Measurements from ENCODE around the gene LDB2.

The LDB2 gene

DNA sequence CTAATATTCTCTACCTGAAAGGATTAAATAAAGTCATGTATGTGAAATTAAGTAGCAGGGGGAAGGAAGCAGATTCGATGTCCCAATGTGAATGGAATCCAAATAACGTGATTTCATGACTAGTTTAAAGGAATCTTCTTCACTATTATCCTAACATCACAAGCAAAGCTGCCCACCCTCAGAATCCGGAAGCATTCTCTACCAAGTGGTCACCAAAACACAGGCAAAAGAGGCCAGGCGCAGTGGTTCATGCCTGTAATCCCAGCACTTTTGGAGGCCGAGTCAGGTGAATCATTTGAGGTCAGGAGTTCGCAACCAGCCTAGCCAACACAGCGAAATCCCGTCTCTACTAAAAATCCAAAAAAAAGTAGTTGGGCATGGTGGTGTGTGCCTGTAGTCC, 212.9 kb downstream of the LDB2 start:
- DNase-seq (ENCODE audit: low read depth in 3 of 3): no peak

DNA sequence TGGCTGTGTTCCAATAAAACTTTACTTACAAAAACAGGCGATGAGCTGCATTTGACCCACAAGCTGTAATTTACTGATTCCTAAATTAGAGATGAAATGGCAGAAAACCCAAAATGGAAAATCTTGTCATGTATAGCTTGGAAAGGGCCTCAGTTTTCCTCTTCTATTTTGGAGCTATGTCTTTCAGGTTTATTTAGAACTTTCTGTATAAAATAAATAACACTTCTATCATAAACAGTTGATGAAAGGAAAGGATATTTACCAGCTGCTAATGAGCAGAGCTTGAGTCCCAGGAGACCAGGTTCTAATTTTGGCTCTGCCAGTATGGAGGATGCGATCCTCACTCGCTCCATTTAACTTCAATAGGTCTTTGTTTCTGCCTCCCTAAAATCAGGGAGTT, 213.5 kb downstream of the LDB2 start:
- DNase-seq (ENCODE audit: low read depth in 3 of 3): no peak

DNA sequence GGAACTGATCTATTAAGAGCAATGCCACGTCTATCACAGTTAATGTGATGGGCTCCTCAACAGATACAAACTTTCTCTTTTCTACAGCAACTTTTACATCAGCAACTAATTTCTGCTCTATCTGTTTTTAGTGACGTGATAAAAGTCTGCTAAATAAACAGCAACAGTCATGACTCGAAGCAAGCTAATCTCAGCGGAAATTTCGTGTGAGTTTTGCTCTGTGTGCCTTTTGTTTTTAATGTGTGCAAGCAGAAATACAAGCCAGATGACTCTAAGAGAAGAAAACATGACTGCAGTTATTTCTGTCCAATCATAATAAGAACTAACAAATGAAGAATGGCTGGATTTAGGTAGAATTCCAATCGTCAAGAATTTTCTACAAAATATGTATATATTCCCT, 214.3 kb downstream of the LDB2 start:
- no peak for DNase-seq (ENCODE audit: low read depth in 3 of 3)

DNA sequence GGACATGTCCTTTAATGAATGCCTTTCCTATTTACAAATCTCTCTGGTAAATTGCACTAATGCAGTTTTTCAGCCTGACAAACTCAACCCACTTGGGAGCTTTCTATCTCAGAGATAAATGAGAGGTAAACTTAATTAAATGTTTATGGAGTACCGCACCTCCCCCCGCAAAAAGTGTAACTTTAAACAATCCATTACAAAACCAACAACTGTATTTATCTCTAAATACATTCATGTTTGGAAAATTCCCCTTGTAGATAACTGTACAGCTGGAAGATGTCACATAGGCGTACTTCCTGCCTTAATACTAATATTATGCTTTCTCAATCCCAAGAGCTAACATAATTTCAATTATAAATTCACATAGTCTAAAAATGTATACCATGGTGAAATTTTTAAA, 215.5 kb downstream of the LDB2 start:
- DNase-seq (ENCODE audit: low read depth in 3 of 3): no peak

DNA sequence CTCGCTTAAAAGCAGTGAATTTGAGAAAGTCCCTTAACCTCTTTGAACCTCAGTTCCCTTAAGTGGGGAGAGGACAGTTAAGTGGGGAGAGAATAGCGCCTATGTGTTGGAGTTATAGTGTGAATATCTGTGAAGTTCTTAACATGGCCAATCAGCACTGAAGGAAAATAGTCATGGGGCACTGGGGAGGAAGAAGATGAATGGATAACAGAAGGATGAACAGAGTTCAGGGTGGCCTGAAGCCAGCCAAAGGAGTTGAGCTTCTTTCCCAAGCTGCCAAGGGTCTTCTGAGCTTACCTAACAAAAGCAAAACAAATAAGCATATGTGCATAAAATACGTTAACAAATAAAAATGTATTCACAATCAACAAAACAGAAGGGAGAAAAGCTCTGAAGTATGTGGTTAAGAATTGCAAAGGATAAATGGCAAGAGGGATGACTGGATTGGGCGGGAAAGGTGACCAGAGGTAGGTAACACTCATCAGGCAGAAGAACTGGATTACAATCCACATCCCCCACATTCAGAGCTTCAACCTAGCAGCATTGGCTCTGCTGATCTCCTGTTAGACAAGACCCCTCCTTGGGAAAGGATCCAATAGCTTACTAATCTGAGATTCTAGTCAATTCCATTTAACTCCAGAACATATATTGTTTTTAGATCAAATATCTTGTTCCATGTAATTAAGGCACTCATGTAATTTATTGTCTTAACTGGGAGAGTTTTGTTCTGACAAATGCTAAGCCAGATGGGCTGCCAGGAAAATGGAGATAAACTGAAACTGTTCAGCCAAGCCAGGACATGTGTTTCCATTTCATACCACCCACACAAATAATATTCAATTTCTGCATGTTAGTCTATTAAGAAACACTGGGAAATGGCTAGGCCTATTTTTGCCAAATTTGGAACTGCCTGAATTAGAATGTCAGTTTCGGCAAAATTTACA, 221.2 kb downstream of the LDB2 start:
- no peak for DNase-seq (ENCODE audit: low read depth in 3 of 3)

DNA sequence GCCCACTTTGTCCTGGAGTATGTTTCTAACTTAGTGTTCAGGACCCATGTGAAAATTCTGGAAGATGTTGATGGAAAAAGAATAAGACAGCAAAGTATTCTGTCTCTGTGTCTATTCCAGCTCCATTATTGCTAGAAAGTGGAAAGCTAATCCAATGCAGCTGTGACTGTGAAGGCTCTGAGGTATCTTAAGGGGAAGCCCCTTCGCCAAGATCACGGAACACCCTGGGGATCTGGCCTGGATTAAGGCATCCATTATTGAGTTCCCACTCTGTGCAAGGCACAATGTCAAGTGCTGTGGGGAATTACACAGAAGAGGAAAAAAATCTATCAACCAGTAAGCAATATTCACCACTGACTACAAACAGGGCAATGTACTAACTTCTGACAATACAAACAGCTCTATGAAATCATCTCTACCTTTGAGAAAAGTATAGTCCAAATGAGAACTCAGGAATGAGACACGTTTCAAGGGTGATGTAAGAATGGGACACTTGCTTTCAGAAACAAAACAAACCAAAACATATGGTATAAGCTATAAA, 222.1 kb downstream of the LDB2 start:
- no peak for DNase-seq (ENCODE audit: low read depth in 3 of 3)

DNA sequence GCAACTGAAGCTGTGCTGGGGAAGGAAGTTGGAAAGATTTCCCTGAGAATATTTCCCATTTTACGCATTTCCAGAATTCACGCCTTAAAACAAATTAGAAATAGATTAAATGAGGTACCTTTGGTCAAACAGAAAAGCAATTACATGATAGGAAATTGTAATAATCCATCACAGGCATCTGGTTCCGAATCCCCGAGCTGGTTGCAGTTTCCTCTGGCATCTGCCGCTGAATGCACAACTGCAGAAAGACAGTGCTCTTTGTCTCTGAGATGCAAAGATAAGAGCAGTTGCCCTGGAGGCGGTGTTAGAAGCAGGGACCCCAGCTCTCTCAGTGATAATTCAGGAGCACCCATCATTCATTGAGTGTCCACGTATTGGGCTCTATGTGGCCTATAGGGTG, 224.4 kb downstream of the LDB2 start:
- DNase-seq (ENCODE audit: low read depth in 3 of 3): no peak

DNA sequence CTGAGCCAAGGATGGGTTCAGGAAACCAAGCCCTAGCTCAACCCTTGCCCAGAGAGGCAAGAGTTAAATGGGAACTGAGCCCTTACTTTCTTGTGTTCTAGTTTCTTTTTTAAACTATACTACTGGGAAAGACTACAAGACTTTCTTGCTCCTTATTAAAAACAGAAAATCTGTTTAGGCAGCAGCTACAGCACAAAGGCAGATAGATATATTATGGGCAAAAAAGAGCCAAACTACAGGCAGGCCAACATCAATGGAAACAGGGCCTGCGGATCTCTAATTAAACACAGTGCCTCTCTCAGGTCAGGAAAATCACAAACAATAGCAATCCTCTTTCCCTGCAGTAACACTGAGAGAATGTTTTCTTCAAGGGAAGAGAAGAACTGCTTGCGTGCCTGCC, 226.0 kb downstream of the LDB2 start:
- no peak for DNase-seq (ENCODE audit: low read depth in 3 of 3)

DNA sequence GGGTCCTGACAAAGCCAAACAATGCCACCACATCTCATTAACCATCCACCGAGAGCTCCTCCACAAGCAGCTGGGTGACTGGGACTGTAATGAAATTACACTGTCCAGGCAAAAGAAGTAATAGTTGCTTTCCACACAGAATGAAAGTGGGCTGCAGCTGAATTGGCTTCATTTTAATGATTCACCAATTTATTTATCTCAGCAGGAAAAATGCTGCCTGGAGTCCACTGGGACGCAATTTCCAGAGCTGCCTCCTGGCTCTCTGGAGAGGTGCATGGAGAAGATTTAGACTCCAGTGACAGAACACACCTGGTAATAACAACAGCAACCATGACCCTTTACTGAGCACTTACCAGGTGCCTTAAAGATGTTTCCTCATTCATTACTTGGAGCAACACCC, 226.7 kb downstream of the LDB2 start:
- no peak for DNase-seq (ENCODE audit: low read depth in 3 of 3)

DNA sequence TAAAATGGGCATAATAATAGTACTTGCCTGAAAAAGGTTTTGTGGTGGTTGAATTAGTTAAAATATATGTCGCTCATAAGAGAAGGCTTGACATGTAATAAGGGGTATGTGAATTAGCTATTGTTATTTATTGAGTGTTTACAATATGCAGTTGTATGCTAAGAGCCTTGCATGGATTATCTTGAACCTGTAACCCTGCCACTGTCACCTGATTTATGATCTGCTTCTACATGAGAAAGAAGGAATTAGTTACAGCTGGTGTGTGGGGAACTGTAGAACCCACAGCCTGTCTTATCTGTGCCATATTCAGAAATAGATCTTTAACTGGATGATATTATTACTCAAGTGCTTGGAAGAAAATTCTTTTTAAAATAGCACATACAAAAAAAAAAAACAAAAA, 227.7 kb downstream of the LDB2 start:
- DNase-seq (ENCODE audit: low read depth in 3 of 3): no peak

DNA sequence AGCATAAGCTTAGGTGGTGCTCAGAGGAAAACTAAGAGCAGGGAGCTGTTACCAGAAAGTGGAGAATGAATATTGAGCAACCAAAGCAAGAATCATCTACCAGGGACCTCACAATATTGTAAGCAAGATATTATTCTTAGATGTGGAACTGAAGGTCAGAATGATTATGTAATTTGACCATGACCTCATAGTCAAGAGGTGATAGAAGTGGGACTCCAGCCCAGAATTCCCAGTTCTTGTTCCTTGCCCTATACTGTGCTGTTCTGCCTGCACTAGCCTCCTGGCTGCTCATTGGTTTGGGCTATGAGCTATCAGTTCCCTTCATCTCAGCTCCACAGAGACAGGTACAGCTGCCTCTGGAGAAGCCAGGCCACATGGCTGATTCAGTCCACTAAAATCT, 229.4 kb downstream of the LDB2 start:
- DNase-seq (ENCODE audit: low read depth in 3 of 3): no peak

DNA sequence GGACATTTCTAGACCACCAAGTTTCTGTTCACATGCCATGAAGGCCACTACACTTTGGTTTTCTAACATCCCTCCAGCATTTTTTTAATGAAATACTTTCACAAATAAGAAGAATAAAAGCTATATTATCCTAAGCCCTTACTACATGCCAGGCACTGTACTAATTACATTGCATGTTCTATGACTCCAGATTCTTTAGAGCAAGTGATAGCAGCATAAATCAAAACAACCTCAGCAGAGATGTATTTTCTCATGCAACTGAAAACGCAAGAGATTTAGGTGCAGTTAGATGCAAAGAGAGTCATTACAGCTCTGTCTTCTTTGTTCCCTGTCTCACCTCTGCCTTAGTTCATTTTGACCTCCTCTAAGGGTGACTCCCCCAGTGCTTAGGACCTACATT, 230.0 kb downstream of the LDB2 start:
- no peak for DNase-seq (ENCODE audit: low read depth in 3 of 3)

DNA sequence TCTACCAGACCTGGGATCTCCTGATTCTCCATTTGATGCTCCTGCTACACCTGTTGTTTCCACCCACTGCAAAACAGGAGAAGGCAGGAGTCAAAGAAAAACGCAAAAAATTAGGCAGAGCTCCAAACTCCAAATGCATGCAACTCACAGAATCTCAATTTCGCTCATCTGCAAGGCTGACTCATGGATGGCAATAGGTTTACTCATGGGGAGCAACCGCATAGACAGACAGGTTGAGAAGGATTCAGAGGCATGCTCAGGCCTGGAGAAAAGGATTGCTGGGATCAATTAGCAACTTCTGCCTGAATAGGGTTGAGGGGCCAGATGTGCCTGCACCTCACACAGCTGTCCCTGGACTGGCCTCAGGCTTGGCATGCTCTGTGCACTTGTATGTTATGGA, 231.0 kb downstream of the LDB2 start:
- DNase-seq (ENCODE audit: low read depth in 3 of 3): no peak

DNA sequence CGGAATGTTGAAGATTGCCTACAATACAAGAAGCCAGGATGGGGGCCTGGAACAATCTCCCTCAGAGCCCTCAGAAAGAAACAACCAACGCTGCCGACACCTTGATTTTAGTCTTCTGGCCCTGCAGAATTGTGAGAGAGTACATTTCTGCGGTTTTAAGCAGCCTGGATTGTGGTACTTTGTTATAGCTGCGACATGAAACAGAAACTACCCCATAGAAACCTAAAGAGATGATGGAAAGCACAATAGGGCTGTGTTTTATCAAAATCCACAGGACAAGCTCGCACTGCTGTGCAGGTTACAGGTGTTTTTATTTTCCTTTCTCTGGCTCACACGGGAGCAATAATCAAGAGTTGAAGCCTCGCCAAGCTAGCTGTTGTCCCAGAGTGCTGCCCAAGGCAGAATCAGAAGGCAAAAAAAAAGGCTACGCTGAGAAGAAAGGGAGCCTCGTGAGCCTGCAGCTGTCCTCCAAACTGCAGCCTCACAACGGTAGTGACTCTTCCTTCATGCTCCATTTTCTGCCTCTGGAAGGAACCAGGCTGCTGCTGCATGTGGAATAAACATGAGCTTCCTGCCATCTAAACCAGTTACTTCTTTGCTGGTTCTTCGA, 232.4 kb downstream of the LDB2 start:
- DNase-seq (ENCODE audit: low read depth in 3 of 3): no peak

DNA sequence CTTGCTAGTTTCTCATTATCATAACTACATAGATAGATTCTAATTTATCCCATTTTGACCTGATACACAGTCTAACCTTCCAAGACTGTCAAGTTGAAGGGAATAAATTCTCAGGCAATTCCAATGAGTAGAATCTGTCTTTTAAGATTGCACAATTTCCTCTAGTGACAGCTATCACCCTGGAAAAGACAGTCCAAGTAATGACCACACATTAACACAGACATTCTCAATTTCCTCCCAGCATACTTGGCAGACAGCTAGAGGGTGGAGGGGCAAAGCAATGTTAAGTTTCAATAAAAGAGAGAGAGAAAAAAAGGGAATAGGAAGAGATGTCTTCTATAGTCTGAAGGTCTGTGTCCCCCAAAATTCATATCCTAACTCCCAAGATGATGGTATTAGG, 234.7 kb downstream of the LDB2 start:
- no peak for DNase-seq (ENCODE audit: low read depth in 3 of 3)

DNA sequence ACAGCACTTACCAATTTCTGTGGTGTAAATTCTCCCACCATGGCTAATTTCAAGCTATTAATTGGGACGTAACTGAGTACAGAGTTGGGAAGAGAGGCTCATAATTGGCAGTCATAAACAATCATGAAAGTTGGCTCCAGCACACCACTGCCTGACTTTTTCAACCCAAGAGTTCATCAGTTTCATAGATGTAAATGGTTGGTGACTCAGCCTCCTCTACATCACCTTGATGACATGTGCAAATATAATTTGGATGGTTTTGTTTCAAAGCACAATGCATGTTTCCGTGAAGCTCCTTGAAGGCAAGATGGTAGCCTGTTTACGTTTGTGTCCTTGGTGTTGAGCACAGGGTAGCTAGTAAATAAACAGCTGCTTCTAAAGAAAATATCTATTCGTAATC, 235.1 kb downstream of the LDB2 start:
- DNase-seq (ENCODE audit: low read depth in 3 of 3): no peak

DNA sequence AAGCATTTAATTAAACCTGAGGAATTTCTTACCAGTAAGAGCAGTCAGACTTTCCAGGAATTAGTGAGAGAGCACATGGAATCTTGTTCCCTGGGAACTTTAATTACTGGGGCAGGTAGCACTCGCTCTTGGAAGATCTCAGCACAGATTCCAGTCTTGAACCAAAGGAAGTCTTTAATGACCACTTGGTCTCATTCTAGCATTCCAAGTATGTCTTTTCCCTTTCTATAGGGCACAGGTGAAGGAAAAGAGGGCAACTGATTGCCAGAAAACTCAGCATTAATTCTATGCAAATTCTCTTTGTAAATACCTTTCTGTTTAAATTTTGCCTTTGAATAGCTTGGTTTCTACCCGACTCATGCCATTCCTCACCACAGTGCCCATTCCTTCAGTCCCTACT, 236.6 kb downstream of the LDB2 start:
- no peak for DNase-seq (ENCODE audit: low read depth in 3 of 3)

DNA sequence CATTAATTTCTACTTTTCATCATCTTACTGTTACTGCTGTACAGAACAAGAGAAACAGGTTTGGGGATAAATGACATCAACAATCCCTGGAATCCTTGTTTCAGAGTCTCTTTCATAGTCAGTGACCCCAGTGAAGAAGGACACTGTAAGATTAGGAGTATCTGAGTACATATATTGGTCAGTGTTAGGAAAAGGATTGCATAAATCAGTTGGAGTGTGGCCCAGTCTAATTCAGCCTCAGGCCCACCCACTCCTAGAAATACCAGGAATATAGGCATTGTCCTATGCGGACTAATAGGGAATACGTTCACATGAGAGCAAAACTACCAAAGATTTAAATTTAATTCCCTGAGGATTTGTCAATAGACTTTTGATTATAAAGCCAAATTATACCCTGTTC, 237.8 kb downstream of the LDB2 start:
- DNase-seq (ENCODE audit: low read depth in 3 of 3): no peak

DNA sequence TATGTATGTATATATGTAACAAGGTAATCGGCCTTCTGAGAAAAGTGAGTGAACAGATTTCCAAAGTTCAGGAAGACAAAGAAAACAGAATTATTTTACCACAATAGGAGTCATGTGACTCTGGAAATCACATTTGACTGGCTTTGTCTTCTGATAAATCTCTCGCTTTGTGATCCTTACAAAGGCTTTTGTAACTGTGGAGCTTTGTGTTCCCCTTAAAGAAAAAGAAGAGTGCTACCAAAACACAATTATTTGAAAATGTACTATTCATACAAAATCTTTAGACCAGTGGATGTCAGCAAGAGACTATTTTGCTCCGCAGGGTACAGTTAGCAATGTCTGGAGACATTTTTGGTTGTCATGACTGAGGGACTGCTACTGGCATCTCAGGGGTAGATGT, 238.8 kb downstream of the LDB2 start:
- DNase-seq (ENCODE audit: low read depth in 3 of 3): no peak

DNA sequence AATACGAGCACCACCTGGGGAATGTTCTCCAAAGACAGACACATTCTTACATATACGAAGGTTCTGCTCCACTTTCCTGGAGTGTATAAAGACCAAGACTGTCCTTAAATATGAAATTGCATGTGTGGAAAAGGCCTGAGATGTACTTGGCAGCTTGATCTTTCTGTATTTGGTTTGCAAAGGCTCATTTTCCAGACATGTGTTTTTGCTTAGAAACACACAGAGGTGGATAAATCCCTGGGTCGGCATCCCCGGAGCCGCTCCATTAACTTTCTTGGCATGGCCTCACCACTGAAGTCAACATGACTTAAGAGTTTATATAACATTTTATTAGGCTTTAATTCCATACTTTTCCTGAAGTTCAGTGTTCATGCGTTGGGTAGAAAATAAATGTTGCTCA, 239.4 kb downstream of the LDB2 start:
- DNase-seq (ENCODE audit: low read depth in 3 of 3): no peak

DNA sequence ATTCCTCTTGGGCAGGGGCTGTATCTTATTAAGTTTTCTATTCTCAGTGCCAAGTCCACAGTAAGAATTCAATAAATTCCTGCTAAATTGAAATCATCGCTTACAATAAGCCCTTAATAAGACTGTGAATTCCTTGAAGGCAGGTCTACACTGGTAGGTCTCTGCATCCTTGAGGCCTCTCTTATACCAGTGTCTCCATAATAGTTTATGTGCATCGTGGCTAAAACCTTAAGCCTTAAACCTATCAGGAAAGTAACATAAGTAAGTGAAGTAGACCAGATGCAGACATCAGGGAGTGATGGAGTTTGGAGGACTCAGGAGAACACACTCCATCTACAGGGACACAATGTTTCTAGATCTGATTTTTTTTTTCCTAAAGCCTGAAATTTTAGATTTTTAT, 240.3 kb downstream of the LDB2 start:
- DNase-seq (ENCODE audit: low read depth in 3 of 3): no peak

DNA sequence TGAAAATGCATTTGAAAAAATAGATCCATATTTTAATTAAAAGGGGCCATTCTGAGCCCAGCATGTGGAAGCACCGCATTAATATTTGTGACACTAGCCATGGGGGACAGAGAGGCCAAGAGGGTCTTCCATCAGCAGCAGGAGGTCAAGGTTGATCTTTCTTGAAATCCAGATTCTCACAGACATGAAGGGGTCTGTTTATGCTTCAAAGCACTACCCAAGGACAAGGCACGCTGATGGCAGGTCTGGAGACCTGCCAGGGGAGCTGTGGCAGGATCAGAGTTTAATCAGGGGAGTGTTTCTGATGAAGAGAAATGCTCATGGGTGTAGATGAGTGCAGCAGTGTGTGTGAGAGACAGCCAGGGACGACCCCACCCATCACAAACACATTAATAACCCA, 243.3 kb downstream of the LDB2 start:
- no peak for DNase-seq (ENCODE audit: low read depth in 3 of 3)

DNA sequence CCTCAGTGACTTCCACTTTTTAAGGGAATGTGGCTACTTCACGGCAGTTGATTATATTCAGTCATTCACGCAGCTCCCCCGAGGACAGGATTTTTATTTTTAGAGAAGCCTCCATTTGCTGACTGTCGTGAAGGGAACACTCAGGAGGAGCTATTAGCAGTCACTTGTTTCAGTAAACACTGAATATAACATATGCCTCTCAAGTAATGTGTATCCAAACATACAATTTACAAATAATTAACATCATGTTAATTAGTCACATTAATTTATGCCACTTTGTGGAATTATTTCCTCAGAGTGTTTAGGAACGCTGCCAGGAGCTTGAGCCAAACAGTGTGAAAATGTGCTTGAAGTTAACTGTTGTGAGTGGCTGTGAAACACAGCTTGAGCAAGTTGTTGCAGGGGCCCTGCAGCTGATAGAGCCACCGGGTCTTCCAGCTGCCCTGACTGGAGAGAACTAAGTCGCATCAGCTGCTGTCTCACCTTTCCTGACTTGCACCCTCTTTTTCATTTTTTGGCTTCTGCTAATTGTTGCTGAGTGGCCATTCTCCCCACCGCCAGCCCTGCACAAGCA, 245.6 kb downstream of the LDB2 start:
- no peak for DNase-seq (ENCODE audit: low read depth in 3 of 3)
